ENCODE data around the gene OMD.

The OMD gene

DNA sequence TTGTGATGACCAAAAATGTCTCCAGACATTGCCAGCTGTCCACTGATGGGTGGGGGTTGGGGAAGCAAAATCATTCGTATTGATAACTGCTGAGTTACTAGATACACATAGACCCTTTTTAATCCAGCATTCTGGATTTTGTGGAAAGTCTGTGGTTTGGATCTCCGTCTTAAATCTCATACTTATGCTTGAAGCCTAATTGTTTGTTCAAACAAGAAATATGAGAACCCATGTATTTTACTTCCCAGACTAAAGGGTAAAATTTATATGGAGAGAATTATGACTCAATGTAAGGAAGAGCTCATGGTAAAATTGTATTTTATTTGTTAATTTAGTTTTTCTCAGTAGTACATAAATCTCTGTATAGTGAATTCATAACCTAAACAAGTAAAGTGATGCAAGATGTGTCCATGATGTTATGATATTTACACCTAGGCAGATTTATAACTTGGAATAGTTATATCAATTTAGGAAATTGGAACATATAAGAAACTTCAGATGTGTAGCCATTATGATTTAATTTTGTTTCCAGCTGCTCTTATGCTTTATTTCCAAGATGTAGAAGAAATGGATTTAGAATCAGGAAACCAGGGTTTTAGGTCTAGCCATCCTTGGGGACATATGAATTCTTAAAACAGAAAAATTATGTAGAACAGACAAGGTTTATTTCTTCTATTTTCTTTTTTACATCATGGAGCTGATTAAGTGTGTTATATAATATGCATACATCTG is 15.4 kb downstream of the OMD start:
- DNase-seq: no peak

DNA sequence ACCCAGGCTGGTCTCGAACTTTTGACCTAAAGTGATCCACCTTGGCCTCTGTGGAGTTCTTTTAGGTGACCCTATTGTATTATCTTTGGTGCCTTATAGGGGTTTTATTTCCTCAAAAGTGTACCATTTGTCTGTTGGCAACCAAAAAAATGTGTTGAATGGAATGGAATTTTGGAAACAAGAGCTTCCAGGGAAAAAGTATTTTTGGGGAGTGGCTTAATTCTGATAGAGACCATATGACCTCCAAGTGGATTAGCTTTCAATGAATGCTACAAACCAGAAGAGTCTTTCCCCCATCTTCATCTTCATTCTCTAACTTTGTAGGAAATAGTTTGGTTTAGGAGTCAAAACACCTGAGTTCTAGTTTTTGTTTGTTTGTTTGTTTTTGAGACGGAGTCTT is 16.5 kb downstream of the OMD start:
- DNase-seq: no peak

DNA sequence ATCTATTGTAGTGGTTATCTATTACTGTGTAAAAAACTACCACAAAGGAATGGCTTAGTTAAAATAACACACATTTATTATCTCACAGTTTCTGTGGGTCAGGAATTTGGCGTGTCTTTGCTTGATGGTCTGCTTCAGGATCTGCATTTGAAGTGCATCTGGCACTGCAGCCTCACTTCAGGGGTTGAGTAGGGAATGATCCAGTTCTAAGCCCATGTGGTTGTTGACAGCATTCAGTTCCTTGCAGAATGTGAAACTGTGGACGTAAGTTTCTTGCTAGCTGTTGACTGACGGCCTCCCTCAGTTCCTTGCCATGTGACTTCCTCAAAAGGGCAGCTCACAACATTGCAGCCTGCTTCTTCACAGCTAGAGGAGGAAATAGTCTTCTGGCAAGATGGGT is 17.8 kb downstream of the OMD start:
- no peak for DNase-seq

DNA sequence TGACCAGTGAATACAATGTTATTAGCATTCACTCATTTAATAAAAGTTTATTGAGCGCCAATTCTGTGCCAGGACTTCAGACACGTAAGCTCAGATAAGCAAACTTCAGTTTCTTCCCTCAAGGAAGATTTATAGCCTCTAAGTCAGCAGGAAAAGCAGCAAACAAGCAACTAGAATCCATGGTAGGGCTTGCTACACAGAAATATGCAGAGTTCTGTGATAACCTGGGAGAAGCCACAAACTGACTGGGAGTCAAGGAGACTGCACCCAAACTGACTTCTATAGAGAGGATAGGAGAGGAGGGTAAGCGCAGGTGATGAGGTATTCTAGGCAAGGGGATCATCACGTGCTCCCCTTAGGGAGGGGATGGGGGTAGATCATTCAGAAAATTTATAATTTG is 18.5 kb downstream of the OMD start:
- no peak for DNase-seq

DNA sequence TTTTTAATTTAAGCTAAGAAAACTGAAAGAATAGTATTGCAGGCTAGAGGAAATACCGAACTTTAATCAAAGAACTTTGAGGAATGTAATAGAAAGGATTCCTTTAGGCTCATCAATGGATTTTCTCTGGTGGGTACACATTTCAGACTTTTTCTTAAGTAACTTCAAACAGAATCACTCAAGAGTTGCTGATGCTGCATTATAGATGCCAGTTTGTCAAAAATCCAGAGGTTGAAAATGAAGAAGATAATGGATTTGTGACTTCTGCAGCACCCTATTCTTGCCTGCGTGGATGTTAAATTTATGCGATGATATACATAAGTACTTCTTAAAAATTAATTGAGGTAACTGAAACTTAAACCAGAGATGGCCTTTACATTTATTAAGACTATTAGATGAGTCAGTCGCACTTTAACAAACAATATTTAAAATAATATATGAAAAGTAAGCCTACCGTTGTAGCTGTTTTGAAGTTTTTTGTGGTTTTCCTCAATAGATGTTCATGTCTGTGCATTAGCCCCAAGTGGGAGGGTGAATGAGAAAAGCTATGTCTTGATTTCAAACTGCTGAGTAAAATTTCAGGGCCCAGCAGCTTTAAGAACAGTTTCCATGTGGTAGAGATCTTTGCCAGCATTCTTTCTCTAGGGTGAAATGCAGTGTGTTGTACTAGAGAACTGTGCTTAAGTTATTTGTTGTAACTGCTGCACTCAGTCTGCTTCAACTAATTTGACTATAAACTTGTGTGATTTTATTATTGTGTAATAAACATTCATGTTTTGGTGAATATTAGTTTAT is 20.0 kb downstream of the OMD start, which contains the start of gene OGN:
Gene OGN (minus strand): TSS at position 537 of the 795 bp plus-strand sequence. CDS start 1,171 bp downstream, outside the sequence.
- DNase-seq: no peak

DNA sequence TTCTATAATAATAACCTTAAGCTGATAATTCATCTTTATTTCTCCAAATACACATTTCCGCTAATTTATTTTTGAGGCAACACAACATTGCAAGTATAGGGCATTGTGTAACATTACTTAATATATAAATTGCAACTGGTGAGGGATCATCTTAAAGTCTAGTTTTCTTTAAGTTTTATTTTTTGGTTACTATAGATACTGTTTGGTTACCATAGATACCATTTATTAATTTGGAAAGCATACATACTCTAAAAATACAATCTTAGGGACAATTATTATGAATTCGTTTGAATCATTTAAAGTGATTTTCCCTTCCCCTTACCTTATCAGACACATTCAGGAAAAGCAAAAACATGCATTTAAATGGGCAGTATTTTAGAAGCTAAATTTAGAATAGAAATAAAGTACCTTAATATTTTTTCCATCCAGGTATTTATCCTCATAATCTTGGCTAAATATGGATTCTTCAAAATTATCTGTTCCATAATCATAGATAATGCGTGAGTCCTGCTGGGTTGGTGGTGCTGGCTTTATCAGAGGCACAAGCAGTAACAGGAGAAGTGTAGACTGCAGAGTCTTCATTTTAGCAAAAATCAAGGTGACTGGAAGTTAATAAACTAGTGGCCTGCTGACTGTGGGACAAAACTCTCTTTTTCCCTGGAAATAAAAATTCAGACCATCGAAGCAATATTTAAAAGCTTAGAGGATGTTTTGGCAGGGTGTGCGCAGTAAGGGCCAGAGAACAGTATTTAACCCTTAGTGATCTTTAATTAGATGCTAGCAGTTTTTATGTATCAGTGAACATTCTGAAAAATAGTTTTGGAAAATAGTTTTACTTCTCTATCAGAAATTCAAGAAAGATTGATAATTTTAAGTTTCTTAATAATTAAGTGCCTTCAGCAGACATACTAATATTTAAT is 21.2 kb downstream of the OMD start:
- no peak for DNase-seq

DNA sequence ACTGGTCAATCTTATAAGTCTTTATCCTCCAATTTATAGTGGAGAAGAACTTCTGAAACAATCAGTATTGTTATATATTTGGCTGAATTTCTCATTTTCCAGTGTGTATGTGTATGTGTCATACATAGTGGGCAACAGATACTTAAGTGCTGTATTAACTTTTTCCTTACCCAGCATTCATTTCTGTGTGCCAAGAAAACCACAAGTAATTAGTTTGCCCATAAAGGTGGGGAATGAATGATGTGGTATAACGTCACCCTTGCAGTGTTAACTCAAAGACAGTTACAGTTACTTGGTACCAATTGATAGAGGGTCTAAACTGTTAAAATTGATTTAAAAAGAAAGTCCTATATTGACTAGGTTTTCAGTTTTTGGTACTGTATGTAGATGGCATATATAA is 21.9 kb downstream of the OMD start:
- DNase-seq: no peak

DNA sequence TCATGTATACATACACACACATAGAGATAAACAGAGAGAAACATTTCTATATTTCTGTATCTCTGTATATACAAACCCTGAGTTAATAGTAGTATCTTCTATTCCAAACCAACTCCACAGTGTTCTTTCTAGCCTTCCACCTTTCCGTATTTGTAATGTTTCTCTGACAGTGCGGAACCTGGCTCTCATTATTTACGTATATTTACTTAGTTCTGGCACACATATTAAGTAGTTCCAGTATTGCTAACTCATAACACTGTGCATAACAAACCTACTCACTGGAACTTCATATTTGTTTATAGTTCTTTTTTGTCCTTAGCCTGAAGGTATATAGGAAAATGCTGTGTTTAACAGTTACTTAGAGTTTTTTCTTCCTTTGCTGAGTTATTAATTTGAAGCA is 26.4 kb downstream of the OMD start:
- DNase-seq: no peak

DNA sequence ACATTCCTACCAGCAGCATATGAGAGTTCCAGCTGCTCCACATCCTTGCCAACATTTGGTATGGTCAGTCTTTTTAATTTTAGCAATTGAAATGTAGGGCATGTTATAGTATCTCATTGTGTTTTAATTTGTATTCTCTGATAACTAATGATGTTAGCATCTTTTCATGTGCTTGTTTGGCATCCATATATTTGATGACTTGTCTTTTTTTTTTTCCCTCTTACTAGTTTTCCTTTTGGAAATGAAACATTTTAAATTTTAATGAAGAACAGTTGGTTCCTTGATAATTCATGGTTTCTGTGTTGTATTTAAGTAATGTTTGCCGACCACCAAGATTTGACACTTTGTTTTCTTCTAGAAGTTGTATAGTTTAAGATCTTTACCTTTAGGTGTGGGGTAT is 28.7 kb downstream of the OMD start:
- no peak for DNase-seq

DNA sequence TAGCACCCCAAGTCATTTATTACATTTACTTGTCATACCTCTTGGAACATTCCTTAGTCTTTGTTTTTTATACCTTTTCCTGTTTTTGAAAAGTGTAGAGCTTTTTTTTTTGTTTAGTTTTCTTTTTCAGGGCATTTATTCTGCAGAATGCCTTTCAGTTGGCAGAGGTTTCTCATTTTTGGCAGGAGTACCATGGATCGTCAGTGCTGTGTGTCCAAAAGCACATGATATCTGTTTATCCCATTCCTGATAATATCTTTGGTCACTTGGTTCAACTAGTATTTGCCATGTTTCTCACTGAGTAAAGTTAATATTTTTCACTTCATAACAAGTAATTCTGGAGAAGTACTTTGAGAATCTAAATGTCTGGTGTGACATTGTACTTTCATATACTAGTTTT is 30.6 kb downstream of the OMD start:
- DNase-seq: no peak

DNA sequence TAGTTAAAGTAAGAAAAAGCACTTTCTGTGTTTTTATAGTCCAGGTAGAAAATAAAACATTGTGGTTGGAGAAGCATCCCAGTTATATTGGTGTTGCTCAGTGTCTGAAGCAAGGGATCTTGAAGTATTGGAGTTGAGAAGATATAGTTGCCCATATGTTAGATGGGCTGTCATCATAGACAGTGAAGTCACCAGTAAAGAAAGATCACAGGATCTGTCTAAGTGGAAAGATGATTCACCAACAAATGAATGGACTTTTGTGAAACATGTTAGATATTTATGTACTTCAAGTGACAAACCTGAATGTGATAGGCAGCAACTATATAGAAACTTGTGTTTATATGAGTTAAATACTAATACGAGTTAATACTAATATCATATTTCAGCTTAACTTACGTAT is 31.6 kb downstream of the OMD start:
- DNase-seq: no peak

DNA sequence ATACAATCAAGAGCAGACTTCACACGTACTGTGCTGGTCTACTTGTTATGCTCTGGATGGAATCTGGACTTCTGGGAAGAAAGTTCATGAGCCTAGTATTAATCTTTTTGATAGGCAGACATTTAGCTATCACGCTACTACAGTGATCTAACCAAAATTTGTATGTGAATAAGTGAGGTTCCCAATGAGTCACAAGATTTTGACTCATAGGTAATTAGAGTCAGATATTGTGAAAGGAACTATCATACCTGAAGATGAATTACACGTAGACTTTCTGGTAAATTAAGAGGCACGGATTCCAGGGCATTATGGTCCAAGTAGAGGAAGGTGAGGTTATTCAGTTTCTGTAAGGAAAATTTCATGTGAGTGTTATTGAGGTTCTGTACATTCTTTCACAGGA is 38.3 kb downstream of the OMD start:
- DNase-seq: no peak

DNA sequence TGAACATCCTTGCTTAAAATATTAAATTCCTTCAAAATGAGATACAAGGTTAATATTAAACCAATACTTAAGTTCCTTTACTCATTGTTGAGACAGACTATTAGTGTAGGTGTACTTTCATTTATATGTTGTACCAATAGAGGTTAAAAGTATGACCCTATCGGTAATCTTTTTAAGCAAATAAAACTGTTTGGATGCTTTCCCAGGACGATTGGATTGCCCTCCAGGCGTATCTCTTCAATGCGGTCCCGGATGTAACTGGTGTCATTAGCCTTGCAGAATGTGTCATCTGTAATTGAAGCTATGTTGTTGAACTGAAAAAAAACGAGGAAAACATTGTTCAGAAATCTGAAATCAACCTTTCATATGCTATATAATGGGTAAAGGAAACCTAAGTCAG is 38.8 kb downstream of the OMD start:
- no peak for DNase-seq

DNA sequence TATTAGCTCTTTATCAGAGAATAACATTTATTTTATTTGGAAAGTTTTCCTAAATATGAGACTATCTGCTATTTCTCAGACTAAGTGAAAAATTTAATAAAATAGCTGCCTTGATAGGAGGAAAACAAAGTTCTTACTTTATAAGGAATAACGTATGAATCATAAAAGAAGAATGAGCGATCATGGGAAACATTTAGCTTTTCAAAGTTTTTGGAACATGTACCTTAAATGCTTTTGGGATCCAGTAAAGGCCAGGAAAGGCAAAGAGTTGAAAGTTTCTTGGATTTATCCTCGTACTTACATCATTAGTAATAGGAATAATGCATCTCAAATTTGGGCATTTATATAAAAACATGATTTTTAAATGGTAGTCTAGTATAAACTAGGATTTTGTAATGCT is 39.3 kb downstream of the OMD start:
- no peak for DNase-seq

DNA sequence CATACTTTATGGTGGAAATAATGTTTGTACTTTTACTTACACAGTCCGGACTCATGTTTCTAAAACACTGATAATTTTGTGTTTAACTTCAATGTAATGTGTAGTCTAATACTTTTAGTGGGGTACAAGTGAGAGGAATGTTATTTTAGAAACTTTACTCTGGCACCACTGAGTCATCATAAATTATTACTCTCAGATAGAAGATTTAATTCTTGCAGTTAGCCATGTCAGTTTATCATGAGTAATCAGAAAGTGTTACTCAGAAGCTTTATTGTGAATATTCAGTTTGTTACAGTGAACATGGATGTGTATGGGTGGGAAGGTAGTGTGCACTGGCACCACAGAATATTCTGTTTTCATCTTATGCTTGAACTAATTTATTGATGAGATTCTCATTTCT is 39.9 kb downstream of the OMD start:
- DNase-seq: no peak

DNA sequence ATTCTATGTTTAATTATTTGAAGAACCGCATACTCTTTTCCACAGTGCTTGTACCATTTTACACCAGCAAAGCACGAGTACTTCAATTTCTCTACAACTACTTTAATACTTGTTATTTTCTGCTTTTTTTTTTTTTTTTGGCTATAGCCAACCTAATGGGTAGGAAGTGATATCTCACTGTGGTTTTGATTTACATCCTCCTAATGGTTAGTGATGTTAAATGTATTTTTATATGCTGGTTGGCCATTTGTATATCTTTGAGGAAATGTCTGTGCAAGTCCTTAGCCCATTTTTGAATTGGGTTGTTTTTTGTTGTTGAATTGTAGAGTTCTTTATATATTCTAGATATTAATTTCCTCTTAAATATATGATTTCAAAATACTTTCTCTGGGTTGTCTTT is 42.5 kb downstream of the OMD start:
- DNase-seq: no peak

DNA sequence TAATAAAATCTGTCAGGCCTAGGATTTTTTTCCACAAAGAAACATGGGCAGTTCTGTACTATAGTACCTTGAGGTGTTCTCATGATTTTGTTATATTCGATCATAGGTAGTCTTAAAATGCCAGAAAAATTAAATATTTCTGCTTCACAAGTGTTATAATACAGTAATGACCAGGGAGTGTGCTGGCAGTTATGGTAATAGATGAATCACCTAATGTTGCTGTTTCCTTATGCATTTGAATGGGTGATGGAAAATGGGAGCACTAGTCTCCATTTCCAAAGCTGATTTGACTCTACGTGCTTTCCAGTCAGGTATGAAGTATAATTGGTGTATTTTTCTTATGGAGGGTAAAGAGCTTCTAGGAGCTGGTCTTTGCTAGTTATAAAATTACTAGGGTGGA is 43.7 kb downstream of the OMD start:
- DNase-seq: no peak

DNA sequence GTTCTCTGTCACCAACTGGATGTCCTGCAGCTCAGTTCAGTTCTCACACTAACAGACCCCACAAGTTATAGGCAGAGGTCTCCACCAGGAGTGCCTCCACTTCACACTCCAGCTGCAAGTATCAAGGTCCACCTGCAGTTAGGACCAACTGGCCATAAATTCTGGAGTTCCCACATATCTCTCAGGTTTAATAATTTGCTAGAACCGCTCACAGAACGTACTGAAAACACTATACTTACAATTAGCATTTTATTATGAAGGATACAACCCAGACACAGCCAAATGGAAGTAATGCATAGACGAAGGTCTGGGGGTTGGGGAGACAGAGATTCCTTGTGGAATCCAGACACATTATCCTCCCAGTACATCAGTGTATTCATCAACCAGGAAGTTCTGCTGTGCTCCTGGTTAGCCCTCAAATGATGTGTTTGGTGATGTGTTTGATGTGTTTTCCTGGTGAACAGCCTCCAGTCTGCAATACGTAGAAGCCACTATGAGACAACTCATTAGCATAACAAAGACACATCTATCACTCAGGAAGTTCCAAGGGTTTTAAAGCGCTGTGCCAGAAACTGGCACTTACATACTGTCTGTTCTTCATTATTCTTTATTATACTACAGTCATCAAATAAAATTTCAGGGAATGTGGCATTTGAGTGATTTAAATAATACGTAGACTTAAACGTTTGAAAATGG is 45.3 kb downstream of the OMD start:
- no peak for DNase-seq

DNA sequence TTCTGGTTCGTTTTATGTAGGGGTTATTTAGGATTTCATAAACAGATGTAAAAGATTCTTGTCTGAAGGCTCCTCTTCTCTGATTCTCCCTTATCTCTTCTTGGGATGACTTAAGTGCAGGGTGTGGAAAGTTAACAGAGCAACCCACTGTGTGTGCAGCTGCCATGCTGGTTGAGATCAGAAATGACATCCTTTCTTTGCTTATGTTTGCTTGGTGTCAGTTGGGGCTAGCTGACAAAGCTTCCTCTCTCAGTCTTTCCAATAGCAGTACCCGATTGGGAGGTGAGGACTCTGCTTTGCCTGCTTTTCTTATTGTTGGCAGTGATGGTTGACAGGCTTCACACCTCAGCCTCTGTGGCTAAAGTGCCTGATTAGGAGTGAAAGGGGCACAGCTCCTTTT is 46.4 kb downstream of the OMD start:
- DNase-seq: no peak

DNA sequence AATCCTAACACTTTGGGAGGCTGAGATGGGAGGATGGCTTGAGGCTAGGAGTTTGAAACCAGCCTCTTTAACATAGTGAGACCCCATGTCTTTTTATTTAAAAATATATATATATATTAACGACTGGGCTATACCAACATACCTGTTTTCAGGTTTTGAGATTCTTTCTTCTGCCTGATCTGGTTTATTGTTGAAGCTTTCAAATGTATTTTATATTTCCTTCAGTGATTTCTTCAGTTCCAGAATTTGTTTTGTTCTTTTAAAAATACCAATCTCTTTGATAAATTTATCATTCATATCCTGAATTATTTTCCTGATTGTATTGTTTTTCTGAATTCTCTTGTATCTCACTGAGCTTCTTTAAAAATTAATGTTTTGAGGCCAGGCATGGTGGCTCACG is 51.1 kb downstream of the OMD start:
- no peak for DNase-seq

DNA sequence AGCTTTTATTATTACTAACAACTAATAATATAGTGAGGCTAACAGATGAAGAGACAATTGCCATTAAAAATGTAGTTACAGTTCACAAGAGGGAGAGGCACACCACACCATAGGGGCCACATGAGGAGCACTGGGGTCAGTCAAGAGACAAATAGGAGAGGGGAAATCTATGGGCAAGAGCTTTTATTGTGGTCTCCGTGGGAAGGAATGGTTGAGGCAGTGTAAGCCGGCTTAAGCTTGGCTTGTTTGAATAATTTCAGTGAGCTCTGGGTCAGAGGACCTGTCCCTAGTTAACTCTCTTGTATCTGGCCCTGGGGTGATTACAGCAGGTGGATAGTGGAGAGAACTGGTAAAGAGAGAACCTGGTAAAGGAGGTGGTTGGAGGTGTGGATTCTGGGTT is 55.2 kb downstream of the OMD start:
- DNase-seq: no peak
